Neural cell (in vitro differentiated cells): ENCODE measurements around the gene PRKCA. TPM values are rescaled to one million over a fixed set of nuclear protein-coding genes. Genes with fewer than 3 reads are reported as not detected.

ENCODE experiments used
- H2AFZ ChIP-seq: fragments of 200-600, 300-800 bp; sonication (generic), shearing (Covaris generic); 2 replicates; pipeline ENCODE4 v1.6.0; 2014; ENCODE audit warnings: low read depth, mild to moderate bottlenecking, antibody characterized with exemption, low read length, moderate library complexity
- H3F3A ChIP-seq: fragments of 200-600 bp; shearing (Covaris generic); 2 replicates; pipeline ENCODE4 v1.6.1; 2016; ENCODE audit warnings: mild to moderate bottlenecking, moderate library complexity, mixed read lengths, antibody characterized with exemption, low read length; ENCODE audit not compliant: insufficient read depth, poor library complexity, severe bottlenecking
- H3K27ac ChIP-seq: fragments of 200-600, 300-800 bp; sonication (generic), shearing (Covaris generic); 2 replicates; pipeline ENCODE4 v1.5.1; 2014; ENCODE audit warnings: mild to moderate bottlenecking, low read length, moderate library complexity
- H3K27me3 ChIP-seq: fragments of 300-800, 200-600 bp; sonication (generic), shearing (Covaris generic); 2 replicates; pipeline ENCODE4 v1.6.0; 2014; ENCODE audit warnings: mild to moderate bottlenecking, low read depth, low read length, moderate library complexity; ENCODE audit not compliant: insufficient read depth
- H3K36me3 ChIP-seq: fragments of 300-800, 200-600 bp; sonication (generic), shearing (Covaris generic); 2 replicates; pipeline ENCODE4 v1.5.1; 2014; ENCODE audit warnings: mild to moderate bottlenecking, antibody characterized with exemption, low read length, moderate library complexity; ENCODE audit not compliant: insufficient read depth
- H3K4me2 ChIP-seq: fragments of 300-800, 200-600 bp; sonication (generic), shearing (Covaris generic); 2 replicates; pipeline ENCODE4 v1.6.0; 2014; ENCODE audit warnings: mild to moderate bottlenecking, low read length
- H3K4me3 ChIP-seq: fragments of 300-800, 200-600 bp; sonication (generic), shearing (Covaris generic); 2 replicates; pipeline ENCODE4 v1.5.1; 2014; ENCODE audit warnings: mild to moderate bottlenecking, low read length, moderate library complexity
- H3K79me2 ChIP-seq: fragments of 200-600 bp; shearing (Covaris generic); replicated peaks from 2 replicates; pipeline ENCODE4 v1.6.0; 2014; ENCODE audit warnings: mild to moderate bottlenecking, low read length, moderate library complexity; ENCODE audit not compliant: insufficient read depth
- H3K9ac ChIP-seq: fragments of 300-800, 200-600 bp; sonication (generic), shearing (Covaris generic); 2 replicates; pipeline ENCODE4 v1.6.1; 2016; ENCODE audit warnings: mild to moderate bottlenecking, low read length, mixed read lengths
- H3K9me2 ChIP-seq: fragments of 200-600 bp; shearing (Covaris generic); 2 replicates; pipeline ENCODE4 v1.6.1; 2016; ENCODE audit warnings: mild to moderate bottlenecking, low read length, mixed read lengths; ENCODE audit not compliant: insufficient read depth
- H3K9me3 ChIP-seq: fragments of 200-600, 300-800 bp; sonication (generic), shearing (Covaris generic); 2 replicates; pipeline ENCODE4 v1.6.1; 2016; ENCODE audit warnings: mild to moderate bottlenecking, mixed run types, low read length, moderate library complexity, mixed read lengths
- H4K20me1 ChIP-seq: fragments of 200-600 bp; shearing (Covaris generic); 2 replicates; pipeline ENCODE4 v1.6.1; 2016; ENCODE audit warnings: mild to moderate bottlenecking, mixed run types; ENCODE audit not compliant: insufficient read depth
- EP300 ChIP-seq: fragments of 450-650 bp; conservative IDR thresholded peaks from 2 replicates; pipeline ENCODE4 v1.6.1; 2014; ENCODE audit warnings: antibody characterized with exemption, mild to moderate bottlenecking, moderate library complexity; ENCODE audit not compliant: poor library complexity, severe bottlenecking
- EZH2 ChIP-seq: fragments of 200-600, 300-800 bp; shearing (Covaris generic), sonication (generic); IDR thresholded peaks from 2 replicates; pipeline ENCODE4 v1.6.1; 2014; ENCODE audit warnings: antibody characterized with exemption, low read length, borderline replicate concordance, mild to moderate bottlenecking; ENCODE audit not compliant: insufficient read depth, poor library complexity, severe bottlenecking
- MXI1 ChIP-seq: fragments of 450-650 bp; conservative IDR thresholded peaks from 2 replicates; pipeline ENCODE4 v1.6.1; 2014; ENCODE audit warnings: antibody characterized with exemption, mild to moderate bottlenecking; ENCODE audit not compliant: poor library complexity, severe bottlenecking
- POLR2AphosphoS5 ChIP-seq: IDR thresholded peaks from 2 replicates; pipeline ENCODE4 v1.6.1; 2012
- RAD21 ChIP-seq: fragments of 450-650 bp; conservative IDR thresholded peaks from 2 replicates; pipeline ENCODE4 v1.6.1; 2014; ENCODE audit warnings: antibody characterized with exemption, mild to moderate bottlenecking, moderate library complexity
- SMC3 ChIP-seq: fragments of 450-650 bp; conservative IDR thresholded peaks from 2 replicates; pipeline ENCODE4 v1.6.1; 2014; ENCODE audit warnings: antibody characterized with exemption, mild to moderate bottlenecking, moderate library complexity; ENCODE audit not compliant: poor library complexity
- TAF1 ChIP-seq: IDR thresholded peaks from 2 replicates; pipeline ENCODE4 v1.6.1; 2012; ENCODE audit warnings: low read depth
- polyA plus RNA-seq: library from polyadenylated mRNA; depleted of rRNA; stranded (reverse); fragments of >200 nt; gene quantifications from 2 replicates; pipeline ENCODE4 v1.2.3, GENCODE V29; 2014
- TF ChIP-seq, protein P1 (sequence below): fragments of 450-650 bp; IDR thresholded peaks from 2 replicates; pipeline ENCODE4 v1.5.1; 2014; ENCODE audit warnings: antibody characterized with exemption, mild to moderate bottlenecking, moderate library complexity; ENCODE audit not compliant: poor library complexity, severe bottlenecking
- TF ChIP-seq, protein P2 (sequence below): IDR thresholded peaks from 2 replicates; pipeline ENCODE4 v1.6.1; 2012; ENCODE audit warnings: borderline replicate concordance

PRKCA gene
- polyA plus RNA-seq, 1 donor from 2014 or later: 5.9 TPM

DNA sequence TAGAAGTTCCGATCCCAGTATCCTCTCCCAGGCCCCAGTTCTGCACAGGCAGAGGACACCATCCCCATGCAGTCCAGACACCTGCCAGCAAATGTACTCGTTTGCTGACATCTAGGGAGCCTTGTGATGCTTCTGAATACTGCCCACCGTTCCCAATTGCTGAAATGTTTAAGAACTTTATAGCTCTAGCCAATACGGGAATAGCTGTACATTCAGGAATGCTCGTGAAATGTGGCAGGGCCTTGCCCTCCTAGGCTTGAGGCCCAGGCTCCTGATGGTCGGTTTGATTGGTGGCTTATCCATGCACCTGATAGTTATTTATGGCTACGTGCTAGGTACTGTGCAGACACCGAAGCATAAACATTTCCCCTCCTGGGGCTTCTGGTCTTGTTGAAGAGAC lies 255.5 kb downstream of the PRKCA start:
- H3K27ac ChIP-seq: peak overlapping the region; percentile 65
- H3K27me3 ChIP-seq: no peaks in the 10 kb centered on the region
- H3K79me2 ChIP-seq: no peaks in the 10 kb centered on the region
- no peak overlapping the region for H3K4me2 ChIP-seq
- TF ChIP-seq TAF1 (no peak), SMC3 (no peak), MXI1 (no peak), RAD21 (no peak), POLR2AphosphoS5 (no peak), EP300 (no peak), EZH2 (no peak)
- TF ChIP-seq, protein P1, sequence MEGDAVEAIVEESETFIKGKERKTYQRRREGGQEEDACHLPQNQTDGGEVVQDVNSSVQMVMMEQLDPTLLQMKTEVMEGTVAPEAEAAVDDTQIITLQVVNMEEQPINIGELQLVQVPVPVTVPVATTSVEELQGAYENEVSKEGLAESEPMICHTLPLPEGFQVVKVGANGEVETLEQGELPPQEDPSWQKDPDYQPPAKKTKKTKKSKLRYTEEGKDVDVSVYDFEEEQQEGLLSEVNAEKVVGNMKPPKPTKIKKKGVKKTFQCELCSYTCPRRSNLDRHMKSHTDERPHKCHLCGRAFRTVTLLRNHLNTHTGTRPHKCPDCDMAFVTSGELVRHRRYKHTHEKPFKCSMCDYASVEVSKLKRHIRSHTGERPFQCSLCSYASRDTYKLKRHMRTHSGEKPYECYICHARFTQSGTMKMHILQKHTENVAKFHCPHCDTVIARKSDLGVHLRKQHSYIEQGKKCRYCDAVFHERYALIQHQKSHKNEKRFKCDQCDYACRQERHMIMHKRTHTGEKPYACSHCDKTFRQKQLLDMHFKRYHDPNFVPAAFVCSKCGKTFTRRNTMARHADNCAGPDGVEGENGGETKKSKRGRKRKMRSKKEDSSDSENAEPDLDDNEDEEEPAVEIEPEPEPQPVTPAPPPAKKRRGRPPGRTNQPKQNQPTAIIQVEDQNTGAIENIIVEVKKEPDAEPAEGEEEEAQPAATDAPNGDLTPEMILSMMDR: no peak
- TF ChIP-seq, protein P2, sequence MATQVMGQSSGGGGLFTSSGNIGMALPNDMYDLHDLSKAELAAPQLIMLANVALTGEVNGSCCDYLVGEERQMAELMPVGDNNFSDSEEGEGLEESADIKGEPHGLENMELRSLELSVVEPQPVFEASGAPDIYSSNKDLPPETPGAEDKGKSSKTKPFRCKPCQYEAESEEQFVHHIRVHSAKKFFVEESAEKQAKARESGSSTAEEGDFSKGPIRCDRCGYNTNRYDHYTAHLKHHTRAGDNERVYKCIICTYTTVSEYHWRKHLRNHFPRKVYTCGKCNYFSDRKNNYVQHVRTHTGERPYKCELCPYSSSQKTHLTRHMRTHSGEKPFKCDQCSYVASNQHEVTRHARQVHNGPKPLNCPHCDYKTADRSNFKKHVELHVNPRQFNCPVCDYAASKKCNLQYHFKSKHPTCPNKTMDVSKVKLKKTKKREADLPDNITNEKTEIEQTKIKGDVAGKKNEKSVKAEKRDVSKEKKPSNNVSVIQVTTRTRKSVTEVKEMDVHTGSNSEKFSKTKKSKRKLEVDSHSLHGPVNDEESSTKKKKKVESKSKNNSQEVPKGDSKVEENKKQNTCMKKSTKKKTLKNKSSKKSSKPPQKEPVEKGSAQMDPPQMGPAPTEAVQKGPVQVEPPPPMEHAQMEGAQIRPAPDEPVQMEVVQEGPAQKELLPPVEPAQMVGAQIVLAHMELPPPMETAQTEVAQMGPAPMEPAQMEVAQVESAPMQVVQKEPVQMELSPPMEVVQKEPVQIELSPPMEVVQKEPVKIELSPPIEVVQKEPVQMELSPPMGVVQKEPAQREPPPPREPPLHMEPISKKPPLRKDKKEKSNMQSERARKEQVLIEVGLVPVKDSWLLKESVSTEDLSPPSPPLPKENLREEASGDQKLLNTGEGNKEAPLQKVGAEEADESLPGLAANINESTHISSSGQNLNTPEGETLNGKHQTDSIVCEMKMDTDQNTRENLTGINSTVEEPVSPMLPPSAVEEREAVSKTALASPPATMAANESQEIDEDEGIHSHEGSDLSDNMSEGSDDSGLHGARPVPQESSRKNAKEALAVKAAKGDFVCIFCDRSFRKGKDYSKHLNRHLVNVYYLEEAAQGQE: no peak
- no peaks in the 10 kb centered on the region for H4K20me1 ChIP-seq
- no peaks in the 10 kb centered on the region for H3K36me3 ChIP-seq
- peak overlapping the region; percentile 7 for H3K4me3 ChIP-seq
- no peak overlapping the region for H3K9ac ChIP-seq
- no peaks in the 10 kb centered on the region for H3K9me2 ChIP-seq
- no peaks in the 10 kb centered on the region for H3F3A ChIP-seq
- H2AFZ ChIP-seq: no peak overlapping the region
- H3K9me3 ChIP-seq: no peaks in the 10 kb centered on the region

DNA sequence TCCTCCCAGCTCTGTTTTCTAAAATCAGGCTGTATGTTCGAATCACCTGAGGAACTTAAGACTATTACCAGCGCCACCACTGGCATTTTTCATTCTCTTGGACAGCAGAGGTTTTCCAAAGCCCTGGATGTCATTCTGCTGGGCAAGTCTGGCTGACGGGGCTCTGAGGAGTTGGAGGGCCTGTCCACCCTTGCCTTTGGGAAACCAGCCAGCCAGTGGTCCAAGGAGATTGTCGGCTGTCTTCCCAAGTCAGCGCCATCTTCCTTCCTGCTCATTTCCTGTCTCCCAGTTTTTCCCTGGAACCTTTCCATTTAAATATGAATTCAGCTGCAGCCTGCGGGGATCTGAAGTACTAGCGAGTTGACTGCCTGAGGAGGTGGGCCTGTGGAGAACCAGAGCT lies 258.3 kb downstream of the PRKCA start:
- H3K27ac ChIP-seq: no peak overlapping the region
- H3K9me2 ChIP-seq: no peaks in the 10 kb centered on the region
- no peak overlapping the region for H3K4me2 ChIP-seq
- no peaks in the 10 kb centered on the region for H3K36me3 ChIP-seq
- TF ChIP-seq MXI1 (no peak), EZH2 (no peak), EP300 (no peak), TAF1 (no peak), RAD21 (no peak), POLR2AphosphoS5 (no peak), SMC3 (no peak)
- TF ChIP-seq, protein P1: no peak
- TF ChIP-seq, protein P2: no peak
- H3K9ac ChIP-seq: no peak overlapping the region
- H3K4me3 ChIP-seq: no peak overlapping the region
- no peaks in the 10 kb centered on the region for H4K20me1 ChIP-seq
- H3K79me2 ChIP-seq: no peaks in the 10 kb centered on the region
- H3K9me3 ChIP-seq: no peaks in the 10 kb centered on the region
- H3F3A ChIP-seq: no peaks in the 10 kb centered on the region
- H2AFZ ChIP-seq: no peak overlapping the region
- H3K27me3 ChIP-seq: no peaks in the 10 kb centered on the region
